MV-4-11 (cell line): ENCODE results near the gene HLA-DOA.

ENCODE experiments used
- DNase-seq: peaks from one replicate; lab custom pipeline; 2025; lab: John Stamatoyannopoulos, UW

HLA-DOA gene

GRCh38 chr6:33008944-33009861 is at the start of gene HLA-DOA:
Gene HLA-DOA, minus strand, starts transcription at chr6:33009591.
- no peak for DNase-seq

- peak; percentile 34 for DNase-seq
Observed at GRCh38 chr6:33057222-33058150, 48.1 kb upstream of the HLA-DOA start.

GRCh38 chr6:33053230-33053629 is 43.8 kb upstream of the HLA-DOA start:
- DNase-seq, result no peak

- no peak for DNase-seq
Observed at GRCh38 chr6:33052627-33053026, 43.2 kb upstream of the HLA-DOA start.

- DNase-seq, result peak; percentile 65
Observed at GRCh38 chr6:33050014-33050810, 40.8 kb upstream of the HLA-DOA start.

- DNase-seq, result no peak
Observed at GRCh38 chr6:33049323-33050013, 40.1 kb upstream of the HLA-DOA start.

- no peak for DNase-seq
Observed at GRCh38 chr6:33040157-33040556, 30.8 kb upstream of the HLA-DOA start.

- DNase-seq, result no peak
Observed at GRCh38 chr6:33036535-33036934, 27.1 kb upstream of the HLA-DOA start.

GRCh38 chr6:33034554-33034953 is 25.2 kb upstream of the HLA-DOA start:
- DNase-seq, result no peak

- DNase-seq, result no peak
Observed at GRCh38 chr6:33030245-33030644, 20.9 kb upstream of the HLA-DOA start.

GRCh38 chr6:33029328-33030184 is 20.2 kb upstream of the HLA-DOA start:
- DNase-seq, result peak; percentile 43

GRCh38 chr6:33028220-33028849 is 18.9 kb upstream of the HLA-DOA start:
- DNase-seq, result peak; percentile 5

GRCh38 chr6:33024521-33024920 is 15.1 kb upstream of the HLA-DOA start:
- no peak for DNase-seq

GRCh38 chr6:33023536-33023935 is 14.1 kb upstream of the HLA-DOA start:
- DNase-seq, result no peak

GRCh38 chr6:33021917-33022316 is 12.5 kb upstream of the HLA-DOA start:
- no peak for DNase-seq

- no peak for DNase-seq
Observed at GRCh38 chr6:33019372-33019771, 10.0 kb upstream of the HLA-DOA start.

GRCh38 chr6:33018904-33019303 is 9.5 kb upstream of the HLA-DOA start:
- DNase-seq, result peak; percentile 98

- no peak for DNase-seq
Observed at GRCh38 chr6:33018418-33018817, 9.0 kb upstream of the HLA-DOA start.

- peak; percentile 18 for DNase-seq
Observed at GRCh38 chr6:33017694-33018353, 8.4 kb upstream of the HLA-DOA start.
